HG03520 (cell line): ENCODE results near the gene SH2D1B.
"Not testable (repeated sequence)": the region's sequence is repeated elsewhere in the genome, so short reads cannot be mapped to it uniquely, and the experiment has no call there.

ENCODE experiments used
- ATAC-seq: cut with Tn5 transposase; IDR thresholded peaks from one replicate; pipeline ENCODE4 v1.9.1; 2021; ENCODE audit warnings: mild to moderate bottlenecking, moderate library complexity; ENCODE audit not compliant: unreplicated experiment

Gene SH2D1B

GRCh38 chr1:162365284-162366020, 46.5 kb downstream of the SH2D1B start:
- no peak for ATAC-seq

- no peak for ATAC-seq
Measured at GRCh38 chr1:162364498-162364897, 47.4 kb downstream of the SH2D1B start.

GRCh38 chr1:162363823-162364222, 48.1 kb downstream of the SH2D1B start:
- ATAC-seq: no peak

GRCh38 chr1:162361349-162361748, 50.6 kb downstream of the SH2D1B start:
- peak; percentile 22 for ATAC-seq

GRCh38 chr1:162360874-162361260, 51.1 kb downstream of the SH2D1B start:
- ATAC-seq: no peak

- ATAC-seq: no peak
Measured at GRCh38 chr1:162360237-162360873, 51.6 kb downstream of the SH2D1B start.

GRCh38 chr1:162359523-162360236, 52.3 kb downstream of the SH2D1B start:
- ATAC-seq: no peak

GRCh38 chr1:162358928-162359327, 53.0 kb downstream of the SH2D1B start:
- ATAC-seq: no peak

- ATAC-seq: no peak
Measured at GRCh38 chr1:162357681-162358266, 54.2 kb downstream of the SH2D1B start.

GRCh38 chr1:162353702-162354101, 58.2 kb downstream of the SH2D1B start:
- ATAC-seq: no peak

GRCh38 chr1:162353078-162353477, 58.9 kb downstream of the SH2D1B start:
- ATAC-seq: no peak

- not testable (repeated sequence) for ATAC-seq
Measured at GRCh38 chr1:162351874-162352273, 60.1 kb downstream of the SH2D1B start.

- ATAC-seq: no peak
Measured at GRCh38 chr1:162351246-162351842, 60.6 kb downstream of the SH2D1B start.

- no peak for ATAC-seq
Measured at GRCh38 chr1:162349635-162350330, 62.2 kb downstream of the SH2D1B start.

GRCh38 chr1:162347281-162347680, 64.7 kb downstream of the SH2D1B start:
- no peak for ATAC-seq
